HG02938 (cell line): ENCODE data around the gene MUC16.

Source experiments
- ATAC-seq: cut with Tn5 transposase; IDR thresholded peaks from one replicate; pipeline ENCODE4 v1.9.1; 2021; ENCODE audit warnings: mild to moderate bottlenecking, moderate library complexity; ENCODE audit not compliant: unreplicated experiment

MUC16 gene

GRCh38 chr19:9009431-9009830 is 778 bp downstream of the MUC16 start:
- no peak for ATAC-seq

GRCh38 chr19:9008667-9009066 is 1.5 kb downstream of the MUC16 start:
- ATAC-seq, result no peak

- ATAC-seq, result no peak
Observed at GRCh38 chr19:9000933-9001332, 9.3 kb downstream of the MUC16 start.

- no peak for ATAC-seq
Observed at GRCh38 chr19:8988204-8988603, 22.0 kb downstream of the MUC16 start.

- no peak for ATAC-seq
Observed at GRCh38 chr19:8986296-8986695, 23.9 kb downstream of the MUC16 start.

- no peak for ATAC-seq
Observed at GRCh38 chr19:8973501-8974091, 36.6 kb downstream of the MUC16 start.

- no peak for ATAC-seq
Observed at GRCh38 chr19:8965887-8966286, 44.3 kb downstream of the MUC16 start.
